Urinary bladder (tissue), 4 donors: ENCODE measurements around the gene FOXC2. TPM values are rescaled to one million over a fixed set of nuclear protein-coding genes. Genes with fewer than 3 reads are reported as not detected.

Source experiments
- DNase-seq: peaks from one replicate; pipeline ENCODE4 v3.0.0-alpha.2; 2015; ENCODE audit errors: extremely low spot score
- H3K27ac ChIP-seq: one replicate; pipeline ENCODE4 v1.5.1; 2013; ENCODE audit warnings: low read depth, mild to moderate bottlenecking, moderate library complexity
- H3K36me3 ChIP-seq: one replicate; pipeline ENCODE4 v1.6.1; 2013; ENCODE audit warnings: mild to moderate bottlenecking, moderate library complexity; ENCODE audit not compliant: insufficient read depth
- H3K4me1 ChIP-seq: one replicate; pipeline ENCODE4 v1.6.1; 2013; ENCODE audit warnings: mild to moderate bottlenecking, moderate library complexity; ENCODE audit not compliant: insufficient read depth
- H3K4me3 ChIP-seq: one replicate; pipeline ENCODE4 v1.5.1; 2013; ENCODE audit warnings: low read depth, low read length
- WGBS: extraction: QIAGEN DNeasy Blood & Tissue Kit; methylation state at CpG from one replicate; pipeline ENCODE4 v1.1.7; 2013; 5-methylcytosine and 5-hydroxymethylcytosine counted together
- polyA plus RNA-seq: library from polyadenylated mRNA; stranded (reverse); fragments of 200-250 nt; gene quantifications from one replicate; pipeline ENCODE4 v1.2.3, GENCODE V29; 2013
- total RNA-seq: library from RNA; depleted of rRNA; stranded (reverse); fragments of >200 nt; gene quantifications from one replicate; pipeline ENCODE4 v1.2.3, GENCODE V29; 2014
- donor health status: healthy with polysubstance abuse.
- donor health status: healthy.

FOXC2 gene
- total and polyA plus RNA-seq, 2 donors: 0.58 to 0.73 TPM

DNA sequence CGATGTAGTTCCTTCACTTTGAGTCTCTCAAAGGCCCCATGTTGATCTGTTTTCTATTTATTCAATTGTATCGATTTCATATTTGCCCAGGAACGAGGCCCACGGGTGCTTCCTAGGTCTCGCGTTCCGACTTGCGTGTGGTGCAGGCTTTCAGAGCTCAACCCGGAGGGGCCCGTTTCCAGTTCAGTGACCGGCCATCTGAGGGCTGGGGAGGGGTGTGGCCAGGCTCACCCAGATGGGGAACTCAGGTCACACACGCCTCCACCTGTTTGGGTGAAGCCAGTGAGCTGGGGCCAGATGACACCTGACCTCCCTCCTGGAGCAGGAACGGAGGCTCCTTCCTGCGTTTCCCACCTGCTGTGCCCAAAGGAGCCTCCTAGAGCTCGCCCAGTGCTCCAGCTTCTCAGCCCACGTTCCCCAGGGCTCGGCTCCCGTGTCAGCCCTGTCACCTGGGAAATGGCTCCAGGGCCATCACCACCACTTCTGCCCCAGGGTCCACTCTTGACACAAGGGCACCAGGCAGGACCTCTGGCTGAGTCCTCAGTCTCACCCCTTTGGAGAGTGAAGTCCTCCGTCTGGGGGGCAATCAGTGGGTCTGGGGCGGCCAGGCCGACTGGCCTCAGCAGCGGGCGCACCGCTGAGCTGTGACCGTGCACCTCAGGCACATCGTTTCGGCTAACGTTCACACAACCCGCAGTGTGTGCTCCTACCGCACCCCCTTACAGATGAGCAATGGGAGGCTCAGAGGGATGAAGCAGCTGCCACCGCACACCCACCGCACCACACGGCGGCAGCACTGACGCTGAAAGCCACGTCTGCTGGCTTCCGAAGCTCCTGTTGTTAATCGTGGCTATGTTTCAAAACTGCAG lies 38.3 kb upstream of the FOXC2 start:
- no peaks in the 10 kb centered on the region for H3K4me1 ChIP-seq
- H3K4me3 ChIP-seq: no peak overlapping the region
- 94% methylated on average over 38 of the region's 38 CpGs for WGBS
- H3K36me3 ChIP-seq: peaks cover 3% of the 10 kb centered on the region
- no peak overlapping the region for H3K27ac ChIP-seq
- no peak for DNase-seq

GRCh38 chr16:86529160-86529559 lies 37.5 kb upstream of the FOXC2 start:
- H3K4me3 ChIP-seq: no peak overlapping the region
- no peak overlapping the region for H3K27ac ChIP-seq
- whole genome bisulfite sequencing: 82% methylated on average over 8 of the region's 8 CpGs
- peaks cover 3% of the 10 kb centered on the region for H3K36me3 ChIP-seq
- no peak for DNase-seq
- H3K4me1 ChIP-seq: no peaks in the 10 kb centered on the region

DNA sequence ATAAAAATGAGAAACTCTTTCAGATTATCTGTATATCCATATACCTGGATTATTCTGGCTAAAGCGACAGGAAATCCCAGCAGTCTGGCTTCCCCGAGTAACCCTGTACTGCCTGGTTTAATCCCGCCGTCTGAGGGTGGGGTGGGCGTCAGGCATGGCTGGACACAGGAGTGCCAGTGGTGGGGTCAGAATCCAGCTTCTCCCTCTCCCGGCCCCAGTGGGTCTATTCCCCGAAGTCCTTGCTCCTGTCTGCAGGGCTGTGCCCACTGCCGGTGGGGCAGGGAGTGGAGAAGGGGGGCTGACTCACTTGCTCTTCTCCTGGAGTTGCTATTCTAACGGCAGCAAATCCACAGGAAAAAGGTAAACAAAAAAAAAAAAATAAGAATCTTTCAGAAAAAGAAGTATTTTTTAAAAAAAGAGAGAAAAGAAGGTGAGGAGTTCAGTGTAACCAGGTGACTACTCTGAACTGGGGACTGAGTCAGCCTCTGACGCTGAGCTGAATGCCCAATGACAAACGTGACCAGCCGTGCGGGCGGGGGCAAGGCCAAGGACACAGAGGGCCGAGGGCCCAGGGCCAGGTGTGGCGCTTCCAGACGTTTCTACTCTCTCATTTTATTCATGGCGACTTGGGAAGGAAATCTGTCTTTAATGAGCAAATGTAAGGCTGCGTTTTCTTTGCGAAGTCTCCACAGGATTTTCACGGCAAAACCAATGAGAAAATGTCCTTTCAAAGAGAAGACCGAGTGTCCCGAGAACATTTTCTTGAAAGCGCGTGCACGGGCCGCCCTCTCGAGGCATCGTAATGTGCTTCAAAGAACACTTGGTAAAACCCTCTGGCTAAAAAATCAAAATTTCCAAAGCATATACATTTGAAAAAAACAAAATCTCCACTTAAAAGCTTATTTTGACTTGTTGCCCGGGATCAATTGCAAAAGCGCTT lies 36.1 kb upstream of the FOXC2 start:
- H3K4me3 ChIP-seq: no peak overlapping the region
- H3K4me1 ChIP-seq: no peaks in the 10 kb centered on the region
- no peak for DNase-seq
- H3K27ac ChIP-seq: no peak overlapping the region
- WGBS: 68% methylated on average over 31 of the region's 31 CpGs
- H3K36me3 ChIP-seq: peaks cover 5% of the 10 kb centered on the region

GRCh38 chr16:86531191-86531545 lies 35.5 kb upstream of the FOXC2 start:
- Histone ChIP-seq H3K4me3 (no peak overlapping the region), H3K36me3 (peaks cover 5% of the 10 kb centered on the region), H3K27ac (no peak overlapping the region), H3K4me1 (no peaks in the 10 kb centered on the region)
- WGBS: 26% methylated on average over 7 of the region's 7 CpGs
- DNase-seq: no peak

- no peaks in the 10 kb centered on the region for H3K4me1 ChIP-seq
- peaks cover 5% of the 10 kb centered on the region for H3K36me3 ChIP-seq
- no peak overlapping the region for H3K4me3 ChIP-seq
- DNase-seq: no peak
- H3K27ac ChIP-seq: no peak overlapping the region
- WGBS: 92% methylated on average over 49 of the region's 49 CpGs
These were observed 34.7 kb upstream of the FOXC2 start for GRCh38 chr16:86531641-86532525.

GRCh38 chr16:86532526-86532815 lies 34.2 kb upstream of the FOXC2 start:
- Histone ChIP-seq H3K4me1 (no peaks in the 10 kb centered on the region), H3K36me3 (peaks cover 5% of the 10 kb centered on the region), H3K27ac (no peak overlapping the region), H3K4me3 (no peak overlapping the region)
- WGBS: 93% methylated on average over 7 of the region's 7 CpGs
- no peak for DNase-seq

DNA sequence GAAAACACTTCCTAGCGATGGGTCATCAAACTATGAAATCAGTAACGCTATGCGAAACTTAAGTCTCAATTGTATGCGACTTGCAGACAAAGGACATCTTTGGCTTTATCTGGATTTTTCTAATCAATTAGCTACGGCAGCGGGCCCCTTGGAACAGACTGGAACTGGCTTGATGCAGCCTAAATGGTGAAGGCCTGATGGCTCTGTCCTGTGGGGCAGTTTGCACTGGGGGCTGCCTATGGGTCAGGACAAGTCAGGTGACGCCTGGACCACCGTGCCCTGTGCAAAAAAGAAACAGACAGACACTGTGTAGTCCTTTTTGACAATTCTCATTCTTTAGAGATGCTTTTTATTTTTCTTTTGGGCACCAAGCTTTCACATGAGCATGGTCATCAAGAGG lies 33.6 kb upstream of the FOXC2 start:
- Histone ChIP-seq H3K36me3 (peaks cover 5% of the 10 kb centered on the region), H3K4me3 (no peak overlapping the region), H3K4me1 (no peaks in the 10 kb centered on the region), H3K27ac (no peak overlapping the region)
- WGBS: 97% methylated on average over 8 of the region's 8 CpGs
- no peak for DNase-seq

- Histone ChIP-seq H3K4me1 (no peaks in the 10 kb centered on the region), H3K36me3 (peaks cover 5% of the 10 kb centered on the region), H3K4me3 (no peak overlapping the region), H3K27ac (no peak overlapping the region)
- DNase-seq: no peak
- WGBS: 93% methylated on average over 8 of the region's 8 CpGs
These were observed 32.8 kb upstream of the FOXC2 start for GRCh38 chr16:86533767-86534351.

DNA sequence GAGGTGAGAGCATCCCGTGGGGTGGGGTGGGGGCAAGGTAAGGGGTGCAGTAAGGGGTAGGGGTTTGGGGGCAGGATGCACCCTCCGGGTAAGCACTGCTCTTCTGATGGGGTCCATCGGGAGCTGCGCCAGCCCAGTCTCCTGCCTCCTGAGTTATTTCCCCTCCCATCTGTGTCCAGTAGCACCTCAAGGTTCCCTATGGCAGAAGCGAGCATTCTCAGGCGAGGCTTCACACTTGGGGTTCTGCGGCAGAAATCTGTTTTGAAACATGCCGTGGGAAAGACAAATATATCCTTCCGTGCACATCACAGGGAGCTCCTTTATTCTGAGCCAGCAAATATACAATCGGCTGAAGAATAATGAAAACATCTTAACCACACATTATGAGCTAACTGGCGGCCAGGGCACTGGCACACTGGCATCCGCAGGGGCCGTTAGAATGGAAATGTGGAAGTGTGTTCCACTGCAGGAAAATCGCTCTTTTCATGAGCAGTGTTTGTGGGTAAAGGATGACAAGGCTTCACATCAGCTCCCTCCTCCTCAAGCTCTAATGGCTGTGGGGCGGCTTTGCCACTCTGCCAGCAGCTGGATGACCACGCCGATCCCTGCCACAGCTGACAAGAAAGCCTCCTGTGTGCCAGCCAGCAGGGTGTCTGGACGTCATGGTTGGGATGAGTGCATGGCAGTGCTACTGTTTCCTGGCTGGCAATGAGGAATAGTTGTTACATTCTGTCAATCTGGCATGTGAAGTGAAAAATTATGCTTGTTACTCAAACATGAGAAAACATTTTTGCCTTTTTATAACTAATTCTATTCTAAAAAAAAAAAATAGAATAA lies 31.6 kb upstream of the FOXC2 start:
- no peak overlapping the region for H3K4me3 ChIP-seq
- 85% methylated on average over 18 of the region's 18 CpGs for WGBS
- H3K36me3 ChIP-seq: peaks cover 5% of the 10 kb centered on the region
- no peak for DNase-seq
- H3K4me1 ChIP-seq: no peaks in the 10 kb centered on the region
- no peak overlapping the region for H3K27ac ChIP-seq

- Histone ChIP-seq H3K36me3 (peaks cover 9% of the 10 kb centered on the region), H3K27ac (no peak overlapping the region), H3K4me1 (no peaks in the 10 kb centered on the region), H3K4me3 (no peak overlapping the region)
- 95% methylated on average over 17 of the region's 17 CpGs for WGBS
- no peak for DNase-seq
These were observed 30.0 kb upstream of the FOXC2 start for GRCh38 chr16:86536621-86537020.

DNA sequence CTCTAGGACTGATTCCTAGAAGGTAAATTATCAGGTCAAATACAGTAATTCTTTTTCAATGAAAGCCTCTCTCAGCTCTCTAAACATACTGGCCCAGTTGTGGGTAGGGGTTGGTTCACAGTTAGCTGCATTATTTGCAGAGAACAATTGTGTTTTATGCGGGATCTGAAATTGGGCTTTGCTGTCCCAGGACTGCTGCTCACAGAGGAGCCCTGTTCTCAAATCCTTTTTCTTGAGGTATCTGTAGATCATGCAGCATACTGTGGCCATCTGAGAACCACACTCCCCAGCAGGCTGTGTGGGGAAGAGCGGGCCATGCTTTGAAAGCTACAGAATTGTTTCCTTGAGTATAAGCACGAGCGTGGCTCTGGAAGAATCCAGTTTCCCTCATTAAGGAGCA lies 29.1 kb upstream of the FOXC2 start:
- DNase-seq: no peak
- Histone ChIP-seq H3K27ac (no peak overlapping the region), H3K4me3 (no peak overlapping the region), H3K4me1 (no peaks in the 10 kb centered on the region), H3K36me3 (peaks cover 6% of the 10 kb centered on the region)
- WGBS: 95% methylated on average over 4 of the region's 4 CpGs

GRCh38 chr16:86538196-86538780 lies 28.3 kb upstream of the FOXC2 start:
- DNase-seq: no peak
- 94% methylated on average over 17 of the region's 17 CpGs for WGBS
- H3K4me1 ChIP-seq: no peaks in the 10 kb centered on the region
- no peak overlapping the region for H3K4me3 ChIP-seq
- no peak overlapping the region for H3K27ac ChIP-seq
- peaks cover 6% of the 10 kb centered on the region for H3K36me3 ChIP-seq
